Renal cortex interstitium (tissue), 11 donors: Measurements from ENCODE around the gene MECR. TPM values are rescaled to one million over a fixed set of nuclear protein-coding genes. Genes with fewer than 3 reads are reported as not detected.

ENCODE experiments used
- DNase-seq, 11 donors: peaks; one replicate each; pipeline ENCODE4 v3.0.0-alpha.2; 2013; ENCODE audit warnings: low read depth in 9 of 11, low spot score in 4 of 11; ENCODE audit errors: extremely low read depth in 1 of 11
- polyA plus RNA-seq, 3 donors: library from polyadenylated mRNA; unstranded; fragments of 120-200 nt; gene quantifications; one replicate each; pipeline ENCODE4 v1.2.1, GENCODE V29; 2013; ENCODE audit not compliant: insufficient read length in 3 of 3

Gene MECR
- polyA plus RNA-seq, 3 donors = 28.1 to 37.0 (median 33.2) TPM

GRCh38 chr1:29190718-29191117, 40.0 kb downstream of the MECR start:
- DNase-seq = no peak

- DNase-seq = no peak
Observed at GRCh38 chr1:29186707-29187106, 44.0 kb downstream of the MECR start.

GRCh38 chr1:29186252-29186651, 44.5 kb downstream of the MECR start:
- DNase-seq = no peak

GRCh38 chr1:29183287-29183686, 47.4 kb downstream of the MECR start:
- no peak for DNase-seq

GRCh38 chr1:29181413-29182225, 49.1 kb downstream of the MECR start, which contains the start of gene SRSF4:
Gene SRSF4, minus strand, starts transcription at chr1:29181900. Its CDS starts 148 bp downstream, at chr1:29181752.
- DNase-seq = peak; percentile 96 to 99 (median 98)

GRCh38 chr1:29180497-29181412, 50.0 kb downstream of the MECR start:
- DNase-seq = peak in 1 of 11 donors; percentile 38

- no peak for DNase-seq
Observed at GRCh38 chr1:29179641-29180184, 51.0 kb downstream of the MECR start.

GRCh38 chr1:29177022-29177705, 53.6 kb downstream of the MECR start:
- DNase-seq = no peak

GRCh38 chr1:29176576-29176975, 54.2 kb downstream of the MECR start:
- no peak for DNase-seq

- no peak for DNase-seq
Observed at GRCh38 chr1:29172415-29172939, 58.3 kb downstream of the MECR start.

- DNase-seq = no peak
Observed at GRCh38 chr1:29171521-29171920, 59.2 kb downstream of the MECR start.

GRCh38 chr1:29171089-29171488, 59.6 kb downstream of the MECR start:
- DNase-seq = no peak

- DNase-seq = no peak
Observed at GRCh38 chr1:29169976-29170375, 60.8 kb downstream of the MECR start.

- no peak for DNase-seq
Observed at GRCh38 chr1:29167904-29168303, 62.8 kb downstream of the MECR start.

GRCh38 chr1:29166291-29166878, 64.3 kb downstream of the MECR start:
- peak in 1 of 11 donors; percentile 46 for DNase-seq

- DNase-seq = no peak
Observed at GRCh38 chr1:29164588-29164987, 66.1 kb downstream of the MECR start.

- DNase-seq = no peak
Observed at GRCh38 chr1:29162476-29163138, 68.1 kb downstream of the MECR start.

- DNase-seq = no peak
Observed at GRCh38 chr1:29162025-29162424, 68.7 kb downstream of the MECR start.
